NCI-H2171 treated with DMSO at 0.1 percent for 48 hours (cell line): Measurements from ENCODE around the gene MAPK7.

Experiments
- DNase-seq: peaks from one replicate; lab custom pipeline; 2025; lab: John Stamatoyannopoulos, UW

MAPK7 gene

DNA sequence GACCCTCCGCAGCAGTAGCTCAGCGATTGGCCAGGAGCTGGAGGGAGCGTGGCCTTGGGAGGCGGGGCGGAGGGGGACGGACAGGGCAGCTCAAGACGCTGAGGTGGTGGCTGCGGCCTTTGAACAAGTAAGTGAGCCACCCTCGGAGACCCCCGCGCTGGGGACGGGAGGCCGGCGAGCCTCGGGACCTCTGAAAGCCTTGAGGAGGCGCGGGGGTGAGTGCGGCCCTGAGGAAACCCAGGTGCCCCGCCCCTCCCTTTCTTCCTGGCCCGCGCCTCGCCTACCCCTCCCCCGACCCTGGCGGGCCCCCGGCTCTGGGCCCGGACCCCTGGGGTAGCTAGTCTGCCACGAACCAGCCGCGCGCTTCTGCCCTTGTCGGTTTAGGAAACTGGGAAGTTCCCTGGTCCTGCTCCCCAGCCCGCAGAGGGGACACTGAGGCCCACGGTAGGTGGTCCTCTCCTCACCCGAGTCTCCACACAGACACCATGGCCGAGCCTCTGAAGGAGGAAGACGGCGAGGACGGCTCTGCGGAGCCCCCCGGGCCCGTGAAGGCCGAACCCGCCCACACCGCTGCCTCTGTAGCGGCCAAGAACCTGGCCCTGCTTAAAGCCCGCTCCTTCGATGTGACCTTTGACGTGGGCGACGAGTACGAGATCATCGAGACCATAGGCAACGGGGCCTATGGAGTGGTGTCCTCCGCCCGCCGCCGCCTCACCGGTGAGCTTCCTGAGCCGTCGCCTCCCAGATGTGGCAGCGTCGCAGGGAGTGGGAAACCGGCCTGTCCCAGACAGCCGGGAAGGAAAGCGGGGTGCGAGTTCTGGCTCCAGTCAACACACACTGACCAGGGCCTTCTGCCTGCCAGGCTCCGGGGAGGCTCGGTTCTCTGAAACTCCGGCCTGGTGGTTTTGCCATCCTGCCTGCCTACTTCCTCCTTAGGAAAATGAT lies at the start of gene MAPK7:
Gene MAPK7, plus strand, starts transcription at position 83 of the 945 bp plus-strand sequence. Its CDS starts 403 bp downstream, at position 486.
- DNase-seq: no peak

DNA sequence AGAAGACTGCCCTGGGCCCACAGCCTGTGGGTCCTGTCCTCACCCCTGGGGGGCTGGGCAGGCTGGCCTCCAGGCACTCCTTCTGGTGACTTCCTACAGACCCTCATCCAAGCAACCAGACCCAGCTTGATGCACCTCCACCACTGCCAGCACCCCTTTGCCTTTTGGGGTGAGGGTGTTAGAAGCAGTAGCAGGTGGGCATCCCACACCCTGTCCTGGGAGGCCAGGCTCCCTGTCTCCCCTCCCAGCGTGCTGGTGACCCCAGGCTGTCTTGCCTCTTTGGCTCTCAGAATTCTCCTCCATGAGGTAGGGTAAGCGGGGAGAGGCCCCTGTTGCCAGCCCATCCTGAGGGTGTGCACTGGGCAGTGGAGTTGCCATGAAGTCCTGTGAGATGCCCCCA lies 49.2 kb upstream of the MAPK7 start:
- DNase-seq: no peak

DNA sequence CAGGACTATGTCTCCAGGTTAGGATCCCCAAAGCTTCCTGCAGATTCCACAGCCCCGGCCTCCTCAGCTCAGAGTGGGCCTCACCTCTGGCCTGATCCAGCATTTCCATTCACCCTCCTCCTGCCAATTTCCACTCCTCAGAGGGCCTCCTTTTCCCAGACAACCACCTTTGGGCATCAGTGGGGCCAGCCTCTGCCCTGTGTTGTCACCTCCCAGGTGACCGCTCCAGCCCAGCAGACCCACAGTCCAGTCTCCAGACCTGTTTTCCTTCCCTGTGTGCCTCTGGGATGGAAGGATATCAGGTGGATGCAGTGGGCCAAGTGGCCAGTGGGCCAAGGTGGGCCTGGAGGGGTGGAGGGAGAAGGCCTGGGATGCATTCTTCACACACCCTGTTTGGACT lies 48.5 kb upstream of the MAPK7 start:
- no peak for DNase-seq

DNA sequence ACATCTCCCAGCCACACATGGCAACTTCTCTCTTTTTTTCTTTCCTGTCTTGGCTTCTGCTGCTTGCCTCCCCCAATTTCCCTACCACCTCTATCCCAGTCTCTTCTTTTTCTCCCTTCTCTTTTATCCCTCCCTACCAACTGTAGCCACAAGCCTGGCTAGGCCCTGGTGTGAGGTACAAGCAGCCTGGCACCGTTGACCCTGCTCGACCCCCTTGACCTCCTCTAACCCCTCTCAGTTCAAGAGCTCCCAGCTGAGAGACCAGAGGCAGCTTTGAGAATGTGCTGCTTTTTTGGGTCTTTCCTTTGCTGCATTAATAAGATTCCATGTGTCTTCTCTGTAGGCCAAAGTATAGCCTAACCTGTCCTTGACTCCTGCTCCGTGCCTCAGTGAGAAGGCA lies 48.0 kb upstream of the MAPK7 start:
- DNase-seq: no peak

DNA sequence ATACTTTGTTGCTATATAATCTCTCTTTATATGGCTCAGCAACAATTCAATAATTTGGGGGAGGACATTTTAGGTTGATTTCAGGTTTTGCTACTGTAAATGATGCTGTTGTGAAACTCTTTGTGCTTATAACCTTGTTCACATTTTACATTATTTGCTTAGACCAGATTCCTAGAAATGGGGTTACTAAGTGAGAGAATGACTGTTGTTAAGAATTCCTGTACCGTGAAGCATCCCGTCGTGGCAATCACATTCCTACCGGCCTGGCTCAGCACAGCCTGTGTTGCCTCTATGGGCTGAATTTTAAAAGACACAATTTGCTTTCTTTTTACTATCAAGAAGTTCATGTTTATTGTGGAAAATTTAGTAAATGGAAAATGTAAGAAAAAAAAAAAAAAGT lies 47.2 kb upstream of the MAPK7 start:
- no peak for DNase-seq

DNA sequence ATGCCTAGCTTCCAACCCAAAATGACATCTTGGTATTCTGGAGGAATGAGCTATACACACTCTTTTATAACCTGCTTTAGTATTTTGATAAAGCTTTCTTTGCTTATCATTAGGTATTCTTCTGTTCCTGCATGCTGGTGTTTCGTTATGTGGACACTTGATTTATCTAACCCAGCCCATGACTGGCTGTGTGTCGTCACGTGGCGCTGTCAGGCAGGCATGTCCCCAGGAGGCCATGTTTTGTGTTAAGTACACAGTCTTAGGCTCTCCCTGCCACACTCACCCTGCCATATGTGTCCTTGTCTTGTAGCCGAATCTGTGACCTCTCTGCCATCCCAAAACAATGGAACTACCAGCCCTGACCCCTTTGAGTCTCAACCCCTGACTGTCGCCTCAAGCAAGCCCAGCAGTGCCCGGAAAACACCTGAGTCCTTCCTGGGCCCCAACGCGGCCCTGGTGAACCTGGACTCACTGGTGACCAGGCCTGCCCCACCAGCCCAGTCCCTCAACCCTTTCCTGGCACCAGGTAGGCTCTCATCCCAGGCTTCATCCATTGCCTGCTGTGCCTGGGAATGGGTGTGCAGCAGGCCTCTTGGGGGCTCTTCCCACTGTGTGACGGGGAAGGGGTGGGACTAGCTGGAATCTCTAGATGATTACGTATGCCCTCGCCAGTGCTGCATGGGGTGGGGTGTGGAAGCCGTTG lies 46.6 kb upstream of the MAPK7 start:
- no peak for DNase-seq

DNA sequence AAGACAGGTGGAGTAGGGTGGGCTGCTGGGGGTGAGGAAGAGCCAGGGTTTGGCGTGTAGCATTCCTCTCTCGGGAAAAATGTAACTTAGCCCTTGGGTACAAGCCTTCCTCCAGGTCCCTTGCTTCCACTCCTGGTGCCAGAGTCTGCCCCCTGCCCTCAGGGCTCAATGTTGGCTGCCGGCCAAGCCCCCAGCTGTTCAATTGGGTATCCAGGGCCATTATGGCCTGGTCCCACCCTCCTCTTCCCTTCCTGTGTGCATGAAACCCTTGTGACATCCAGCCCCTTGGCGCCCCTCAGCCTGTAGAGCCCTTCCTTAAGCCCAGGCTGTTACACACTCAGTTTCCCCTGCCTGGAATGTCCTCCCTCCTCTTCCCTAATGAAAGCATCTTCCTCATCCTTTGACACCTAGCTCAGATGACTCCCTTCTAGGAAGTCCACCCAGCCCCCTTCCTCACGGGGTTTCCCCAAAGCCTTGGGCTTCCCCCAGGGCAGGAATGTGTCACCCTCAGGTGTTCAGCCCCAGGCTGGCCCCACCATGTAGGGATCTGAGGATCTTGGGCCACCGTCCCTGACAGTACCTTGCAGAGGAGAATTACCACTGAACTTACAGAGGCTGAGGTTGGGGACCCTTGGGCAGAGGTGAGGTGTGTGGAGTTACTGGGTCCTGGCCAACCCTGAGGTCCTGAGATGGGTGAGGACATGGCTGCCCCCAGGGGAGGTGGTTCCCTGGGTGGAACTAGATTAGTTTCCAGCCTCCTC lies 45.7 kb upstream of the MAPK7 start:
- no peak for DNase-seq

DNA sequence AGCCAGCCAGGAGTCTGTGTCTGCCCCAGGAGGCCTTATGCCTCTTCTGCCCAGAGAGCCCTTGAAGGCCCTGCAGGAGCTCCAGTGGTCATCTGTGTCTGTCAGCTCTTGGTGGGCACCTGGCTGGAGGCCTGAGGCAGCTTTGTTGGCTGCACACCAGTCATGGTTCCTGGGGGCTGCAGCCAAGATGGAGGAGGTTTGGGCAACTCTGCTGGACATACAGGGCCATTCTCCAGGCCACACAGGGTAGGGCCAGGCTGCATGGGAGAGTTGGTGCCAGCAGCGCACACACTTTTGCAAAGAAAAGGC lies 45.2 kb upstream of the MAPK7 start:
- DNase-seq: no peak

DNA sequence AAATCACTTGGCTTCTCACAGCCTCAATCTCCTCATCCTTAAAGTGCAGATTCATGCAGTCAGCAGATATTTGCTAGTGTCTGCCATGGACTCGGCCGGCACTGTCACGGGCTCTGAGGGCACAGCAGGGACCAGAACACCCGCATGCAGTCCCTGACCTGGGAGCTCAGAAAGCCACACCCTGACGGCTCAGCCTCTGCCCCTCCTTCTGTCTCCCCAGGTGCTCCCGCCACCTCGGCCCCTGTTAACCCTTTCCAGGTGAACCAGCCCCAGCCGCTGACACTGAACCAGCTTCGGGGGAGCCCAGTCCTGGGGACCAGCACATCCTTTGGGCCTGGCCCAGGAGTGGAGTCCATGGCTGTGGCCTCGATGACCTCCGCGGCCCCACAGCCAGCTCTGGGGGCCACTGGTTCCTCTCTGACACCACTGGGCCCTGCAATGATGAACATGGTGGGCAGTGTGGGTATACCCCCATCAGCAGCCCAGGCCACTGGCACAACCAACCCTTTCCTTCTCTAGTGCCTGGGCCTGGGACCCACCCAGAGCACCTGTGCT lies 44.5 kb upstream of the MAPK7 start:
- no peak for DNase-seq

DNA sequence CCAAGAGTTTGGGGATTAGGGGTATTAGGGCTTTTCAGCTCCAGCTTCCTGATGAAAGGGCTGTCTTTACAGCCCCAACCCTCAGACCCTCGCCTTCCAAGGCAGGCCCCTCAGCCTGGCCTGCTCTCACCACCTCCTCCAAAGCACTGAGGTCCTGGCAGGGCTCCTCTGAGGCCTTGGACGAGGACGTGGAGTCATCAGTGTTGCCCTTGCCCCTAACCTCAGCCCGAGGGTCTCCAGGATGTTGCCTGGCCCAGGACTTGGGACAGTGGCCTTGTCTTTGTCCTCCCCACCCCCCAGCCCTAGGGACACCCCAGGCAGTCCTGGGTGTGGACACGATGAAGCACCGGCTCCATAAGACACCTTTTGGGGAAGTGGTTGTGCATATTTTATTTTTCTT lies 44.0 kb upstream of the MAPK7 start:
- DNase-seq: no peak

DNA sequence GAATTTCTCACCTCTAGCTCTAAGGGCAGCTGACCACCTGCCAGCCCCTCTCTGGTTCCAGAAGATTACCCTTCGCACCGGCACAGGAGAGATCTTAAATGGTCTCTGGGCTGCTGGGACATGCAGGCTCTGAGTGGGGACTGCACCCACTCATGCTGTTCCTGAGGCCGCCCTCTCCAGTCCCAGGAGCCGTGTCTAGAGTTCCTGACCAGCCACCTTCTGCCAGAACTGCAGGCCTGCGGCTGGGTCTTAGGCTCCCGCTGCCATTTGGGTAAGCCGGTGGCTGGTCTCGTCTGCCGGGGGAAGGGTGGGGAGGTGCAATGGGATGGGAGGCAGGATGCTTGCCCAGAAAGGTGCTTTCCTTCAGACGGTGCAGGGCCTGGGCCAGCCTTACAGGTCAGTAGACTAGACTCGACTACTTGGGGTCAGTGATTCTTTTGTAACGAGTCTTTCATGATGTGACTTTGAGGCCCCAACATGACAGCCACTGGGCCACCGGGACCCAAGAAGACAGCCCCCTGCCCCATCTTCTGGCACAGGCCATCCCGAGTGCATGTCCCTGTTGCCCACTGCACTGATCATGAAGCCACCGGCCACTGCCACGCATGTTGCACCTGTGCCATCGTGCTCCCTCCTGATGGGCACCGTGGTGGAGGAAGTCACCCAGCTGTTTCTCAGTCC lies 42.2 kb upstream of the MAPK7 start:
- DNase-seq: no peak

DNA sequence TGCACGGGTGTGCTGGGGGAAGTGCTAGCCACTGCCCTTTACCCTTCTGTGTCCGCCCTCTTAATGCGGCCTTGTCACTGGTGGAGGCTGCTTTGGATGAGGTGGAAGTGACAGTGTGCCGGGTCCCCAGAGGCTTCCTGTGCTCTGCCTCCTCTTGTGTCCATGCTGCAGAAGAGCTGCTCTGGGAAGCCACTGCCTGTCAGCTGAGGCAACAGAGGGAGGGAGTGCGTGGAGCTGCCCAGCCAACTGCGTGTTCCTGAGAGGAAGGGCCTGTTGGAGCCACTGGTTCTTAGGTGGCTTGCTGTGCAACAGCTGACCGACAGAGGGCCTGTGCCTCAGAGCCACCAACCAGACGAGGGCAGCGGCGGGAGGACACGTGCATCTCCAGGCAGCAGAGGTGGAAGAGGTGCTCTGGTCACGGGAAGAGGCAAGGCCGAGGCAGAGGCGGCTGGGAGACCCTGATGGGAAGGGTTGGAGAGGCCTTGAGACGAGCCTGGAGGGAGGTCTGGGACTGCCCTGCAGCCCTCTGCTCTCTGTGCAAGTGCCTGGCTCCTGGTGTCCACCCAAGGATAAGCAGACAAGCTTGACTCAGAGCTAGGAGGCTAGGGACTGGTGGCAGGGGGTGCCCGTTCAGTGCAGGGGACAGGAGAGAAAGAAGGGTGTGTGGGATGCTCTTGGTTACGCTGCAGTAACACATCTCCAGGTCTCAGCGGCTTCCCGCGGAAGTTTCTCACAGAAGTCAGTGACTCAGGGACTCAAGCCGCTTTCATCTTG lies 41.2 kb upstream of the MAPK7 start:
- DNase-seq: no peak

DNA sequence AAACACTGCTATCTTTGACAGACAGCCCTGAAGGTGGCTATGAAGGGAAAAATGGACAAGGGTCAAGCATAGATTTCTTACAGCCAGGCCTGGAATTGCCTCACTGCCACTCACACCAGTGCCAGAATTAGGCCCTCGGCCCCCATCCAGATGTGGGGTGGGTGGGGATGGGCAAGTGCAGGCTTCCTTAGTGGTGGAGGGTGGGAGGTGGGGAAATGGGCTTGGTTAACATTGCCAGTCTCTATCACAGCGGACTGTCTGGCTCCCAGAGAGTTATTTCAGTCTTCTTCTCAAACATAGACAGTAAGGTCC lies 40.6 kb upstream of the MAPK7 start:
- no peak for DNase-seq

DNA sequence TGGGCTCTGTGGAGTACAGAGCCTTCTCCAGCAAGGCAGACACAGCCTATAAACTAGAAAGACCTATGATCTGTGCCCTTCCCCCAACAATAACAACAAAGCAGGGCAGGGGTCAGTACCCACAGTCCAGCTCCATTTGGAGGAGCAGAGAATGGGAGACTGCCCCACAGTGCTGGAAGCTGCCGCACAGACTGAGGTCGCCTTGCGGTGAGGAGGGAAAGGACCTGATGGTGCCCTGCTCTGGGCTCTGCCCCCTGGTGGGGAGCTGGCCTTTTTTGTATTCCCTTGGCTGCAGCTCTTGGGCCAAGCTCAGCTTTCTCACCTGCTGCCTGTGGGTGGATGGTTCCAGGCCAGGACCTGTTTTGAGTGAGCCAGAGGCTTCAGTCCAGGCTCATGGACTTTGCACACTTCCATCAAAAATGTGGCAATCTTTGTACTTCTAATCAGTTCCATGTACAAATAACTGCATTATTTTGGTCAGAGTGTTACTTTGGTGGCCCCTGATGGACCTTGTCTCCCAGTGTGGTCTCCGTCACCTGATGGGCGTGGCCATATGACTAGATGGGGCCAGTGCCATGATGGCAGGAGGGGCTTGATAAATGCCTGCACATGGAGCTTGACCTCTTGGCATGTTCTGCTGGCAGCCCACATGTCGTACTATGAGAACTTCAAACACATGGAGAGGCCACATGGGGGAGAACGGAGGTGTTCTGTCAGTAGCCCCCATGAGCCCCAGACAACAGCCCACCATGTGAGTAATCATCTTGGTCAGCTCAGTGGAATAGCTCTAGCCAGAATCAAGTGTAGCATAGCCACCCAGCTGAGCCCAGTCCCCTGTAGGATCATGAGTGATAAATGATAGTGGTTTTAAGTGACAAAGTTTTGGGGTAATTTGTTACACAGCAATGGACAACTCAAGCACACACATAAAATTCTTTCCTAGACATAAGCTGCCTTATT lies 40.0 kb upstream of the MAPK7 start:
- DNase-seq: peak; percentile 10

DNA sequence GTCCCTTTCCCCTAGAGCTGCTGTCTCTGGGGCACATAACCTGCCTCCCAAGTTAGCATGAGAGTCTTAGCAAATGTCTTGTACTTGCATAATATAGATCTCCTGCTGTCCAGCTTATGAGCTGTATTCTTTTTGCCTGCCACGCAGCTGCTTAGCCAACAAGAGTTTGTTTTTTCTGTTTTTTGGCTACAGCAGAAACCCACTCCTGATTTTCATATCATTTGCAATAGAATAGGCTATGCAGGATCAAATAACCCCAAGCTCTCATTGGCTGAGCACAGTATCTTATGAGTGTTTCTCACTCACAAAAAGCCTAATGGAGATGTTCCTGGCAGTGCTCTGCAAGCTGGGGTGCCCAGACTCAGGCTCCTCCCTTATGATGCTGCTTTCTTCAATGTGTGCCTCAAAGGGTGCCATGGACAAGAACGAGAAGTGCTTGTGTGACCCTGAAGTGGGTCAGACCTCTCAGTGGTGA lies 38.9 kb upstream of the MAPK7 start:
- no peak for DNase-seq

DNA sequence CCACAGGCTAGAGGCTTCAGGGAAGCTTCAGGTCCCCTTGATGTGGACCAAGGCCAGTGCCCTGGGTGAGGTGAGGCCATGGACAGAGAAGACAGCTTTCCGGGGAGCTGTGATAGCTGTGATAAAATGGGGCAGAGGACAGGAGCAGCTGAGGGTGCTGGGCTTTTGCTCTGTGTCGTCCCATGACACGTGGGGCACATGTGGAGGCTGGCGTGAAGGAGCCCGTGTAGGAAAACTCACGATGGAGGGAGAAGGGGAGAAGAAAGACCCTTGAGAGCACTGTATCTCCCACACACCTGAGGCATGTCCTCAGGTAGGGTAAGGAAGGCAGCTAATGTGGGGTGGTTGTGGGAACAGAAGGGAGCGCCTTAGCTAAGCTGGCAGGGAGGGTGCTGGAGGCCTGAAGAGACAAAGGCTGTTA lies 37.1 kb upstream of the MAPK7 start:
- DNase-seq: no peak

DNA sequence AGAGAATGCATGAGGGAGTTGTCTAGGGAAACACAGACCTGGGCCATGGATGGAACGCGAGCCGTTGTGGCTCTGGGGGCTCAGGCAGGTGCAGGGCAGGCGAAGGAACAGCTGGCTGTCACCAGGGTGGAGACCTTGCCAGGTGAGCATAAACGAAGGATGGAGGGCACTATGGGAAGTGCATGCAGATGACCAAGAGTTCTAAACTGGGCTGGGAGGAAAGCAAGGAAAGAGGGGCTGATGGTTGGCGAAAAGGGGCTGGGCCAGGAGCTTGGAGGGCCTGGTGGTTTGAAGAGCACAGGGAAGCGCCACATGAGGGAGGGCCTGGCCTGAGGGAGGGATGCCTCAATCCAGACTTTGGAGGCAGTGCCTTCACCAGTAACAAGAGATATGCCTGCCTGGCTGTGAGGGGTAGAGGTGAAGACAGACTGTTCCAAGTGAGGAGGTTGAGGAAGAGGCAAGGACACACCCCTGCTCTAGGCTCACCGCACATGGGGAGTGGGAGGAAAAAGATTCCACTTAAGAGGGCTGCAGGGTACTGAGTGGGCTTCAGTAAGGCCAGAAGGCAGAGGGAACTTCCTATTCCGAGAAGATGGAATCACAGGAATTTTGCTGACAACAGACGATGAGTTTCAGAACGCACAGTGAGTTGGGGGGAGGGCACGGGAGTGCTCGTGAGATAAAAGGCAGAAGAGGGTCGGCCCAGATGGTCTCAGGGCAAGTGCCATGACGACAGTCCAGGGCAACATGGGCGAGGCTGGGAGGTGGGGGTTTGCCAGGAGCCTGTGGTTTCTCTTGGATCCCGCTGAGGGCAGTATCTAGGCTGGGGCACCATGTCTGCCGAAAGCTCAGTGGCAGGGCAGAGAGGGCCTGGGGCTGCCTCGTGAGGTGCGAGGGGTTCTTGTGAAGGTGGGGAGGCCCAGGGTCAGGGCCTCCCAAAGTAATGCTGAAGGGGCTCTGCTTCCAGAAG lies 36.4 kb upstream of the MAPK7 start:
- DNase-seq: peak; percentile 11

DNA sequence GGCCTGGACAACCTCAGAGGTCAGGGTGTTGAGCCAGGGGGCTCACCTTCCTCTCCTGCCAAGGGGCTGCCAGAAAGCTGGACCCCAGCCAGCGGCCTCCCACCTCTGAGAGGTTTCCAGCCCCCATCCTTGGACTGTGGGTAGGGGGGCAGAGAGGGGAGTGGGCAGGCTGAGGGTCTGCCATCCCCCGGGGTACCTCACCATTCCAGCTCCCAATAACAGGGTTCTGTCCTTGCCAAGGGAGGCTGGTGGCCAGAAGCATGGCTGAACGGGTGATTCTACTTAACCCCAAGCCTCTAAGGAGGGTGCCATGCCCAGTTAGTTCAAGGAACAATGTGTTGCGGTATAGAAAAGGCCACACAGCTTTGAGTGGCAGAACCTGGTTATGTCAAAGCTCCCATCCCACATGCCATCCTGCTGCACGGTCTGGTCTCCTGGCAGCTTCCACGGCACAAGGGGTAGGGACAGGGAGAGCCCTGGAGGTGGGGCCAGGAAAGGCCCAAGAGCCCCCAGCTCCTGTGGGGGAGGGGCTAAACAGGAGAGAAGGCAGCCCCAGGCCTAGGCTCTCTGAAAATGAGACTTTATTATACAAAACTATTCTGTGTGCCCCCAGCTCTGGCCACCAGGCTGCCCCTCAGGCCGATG lies 35.6 kb upstream of the MAPK7 start:
- no peak for DNase-seq
